DOHH2 (cell line): ENCODE data around the gene DDX54.

Experiments
- EZH2phosphoT487 ChIP-seq: fragments of 200-600 bp; sonication (generic); IDR thresholded peaks from 2 replicates; pipeline ENCODE4 v1.6.1; 2017; ENCODE audit warnings: borderline replicate concordance, mild to moderate bottlenecking, antibody characterized with exemption, low read length, moderate library complexity, mixed read lengths
- TF ChIP-seq, protein P1 (sequence below): fragments of 200-600 bp; sonication (generic); IDR thresholded peaks from one replicate; pipeline ENCODE4 v1.5.1; 2014; ENCODE audit warnings: antibody characterized with exemption, mild to moderate bottlenecking, low read depth, low read length; ENCODE audit not compliant: poor library complexity, severe bottlenecking

DNA sequence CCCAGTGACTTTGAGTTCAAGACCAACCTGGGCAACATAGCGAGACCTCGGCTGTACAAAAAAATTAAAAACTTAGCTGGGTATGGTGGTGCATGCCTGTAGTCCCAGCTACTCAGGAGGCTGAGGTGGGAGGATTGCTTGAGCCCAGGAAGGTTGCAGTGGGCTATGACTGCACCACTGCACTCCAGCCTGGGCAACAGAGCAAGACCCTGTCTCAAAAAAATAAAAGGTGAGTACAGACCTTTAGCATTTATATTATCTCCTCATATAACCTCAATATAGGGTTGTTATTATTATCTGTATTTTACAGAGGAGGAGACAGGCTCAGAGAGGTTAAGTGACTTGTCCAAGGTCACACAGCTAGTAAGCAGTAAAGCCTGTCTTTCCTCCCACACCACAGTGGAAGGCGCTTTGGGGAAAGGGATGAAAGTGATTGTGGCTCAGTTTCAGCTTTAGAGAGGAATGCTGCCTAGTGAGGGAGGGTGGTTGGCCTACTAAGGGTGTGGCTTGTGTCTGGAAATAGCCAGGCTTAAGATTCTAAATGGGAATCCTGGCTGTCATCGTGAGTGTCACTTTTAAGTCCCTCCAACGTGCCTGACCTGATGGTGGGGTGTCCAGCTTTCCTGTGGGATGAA is 43.2 kb upstream of the DDX54 start:
- TF ChIP-seq, protein P1, sequence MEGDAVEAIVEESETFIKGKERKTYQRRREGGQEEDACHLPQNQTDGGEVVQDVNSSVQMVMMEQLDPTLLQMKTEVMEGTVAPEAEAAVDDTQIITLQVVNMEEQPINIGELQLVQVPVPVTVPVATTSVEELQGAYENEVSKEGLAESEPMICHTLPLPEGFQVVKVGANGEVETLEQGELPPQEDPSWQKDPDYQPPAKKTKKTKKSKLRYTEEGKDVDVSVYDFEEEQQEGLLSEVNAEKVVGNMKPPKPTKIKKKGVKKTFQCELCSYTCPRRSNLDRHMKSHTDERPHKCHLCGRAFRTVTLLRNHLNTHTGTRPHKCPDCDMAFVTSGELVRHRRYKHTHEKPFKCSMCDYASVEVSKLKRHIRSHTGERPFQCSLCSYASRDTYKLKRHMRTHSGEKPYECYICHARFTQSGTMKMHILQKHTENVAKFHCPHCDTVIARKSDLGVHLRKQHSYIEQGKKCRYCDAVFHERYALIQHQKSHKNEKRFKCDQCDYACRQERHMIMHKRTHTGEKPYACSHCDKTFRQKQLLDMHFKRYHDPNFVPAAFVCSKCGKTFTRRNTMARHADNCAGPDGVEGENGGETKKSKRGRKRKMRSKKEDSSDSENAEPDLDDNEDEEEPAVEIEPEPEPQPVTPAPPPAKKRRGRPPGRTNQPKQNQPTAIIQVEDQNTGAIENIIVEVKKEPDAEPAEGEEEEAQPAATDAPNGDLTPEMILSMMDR: no peak
- no peak for TF ChIP-seq EZH2phosphoT487
